Stimulated activated CD4-positive, alpha-beta T cell treated with anti-CD3 and anti-CD28 coated beads, Interleukin-15, amount 100 ng/mL, for 24 hours (primary cell): ENCODE results near the gene DTNBP1.

Experiments
- DNase-seq: peaks from one replicate; pipeline ENCODE4 v3.0.0-alpha.2; 2020

Gene DTNBP1

GRCh38 chr6:15622045-15622740, 40.6 kb downstream of the DTNBP1 start:
- DNase-seq: no peak

GRCh38 chr6:15621203-15622044, 41.4 kb downstream of the DTNBP1 start:
- DNase-seq: peak; percentile 15

- no peak for DNase-seq
Measured at GRCh38 chr6:15620611-15621010, 42.2 kb downstream of the DTNBP1 start.

DNA sequence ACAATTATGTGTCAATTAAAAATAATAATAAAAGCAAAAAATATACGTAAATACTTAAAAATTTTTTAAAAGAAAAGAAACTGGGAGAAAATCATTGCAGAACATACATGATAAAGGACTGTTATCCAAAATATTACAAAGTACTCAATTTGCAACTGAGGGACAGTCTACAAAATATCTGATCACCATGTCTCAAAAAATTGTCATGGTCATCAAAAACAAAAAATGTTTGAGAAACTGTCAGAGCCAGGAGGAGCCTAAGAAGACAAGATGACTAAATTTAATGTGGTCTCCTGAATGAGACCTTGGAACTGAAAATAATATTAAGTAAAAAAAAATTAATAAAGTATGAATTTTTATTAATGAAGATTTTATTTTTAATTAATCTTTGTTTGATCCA, 43.5 kb downstream of the DTNBP1 start:
- no peak for DNase-seq

GRCh38 chr6:15618685-15619084, 44.1 kb downstream of the DTNBP1 start:
- no peak for DNase-seq

- DNase-seq: no peak
Measured at GRCh38 chr6:15616261-15616660, 46.6 kb downstream of the DTNBP1 start.

- DNase-seq: no peak
Measured at GRCh38 chr6:15615802-15616201, 47.0 kb downstream of the DTNBP1 start.

DNA sequence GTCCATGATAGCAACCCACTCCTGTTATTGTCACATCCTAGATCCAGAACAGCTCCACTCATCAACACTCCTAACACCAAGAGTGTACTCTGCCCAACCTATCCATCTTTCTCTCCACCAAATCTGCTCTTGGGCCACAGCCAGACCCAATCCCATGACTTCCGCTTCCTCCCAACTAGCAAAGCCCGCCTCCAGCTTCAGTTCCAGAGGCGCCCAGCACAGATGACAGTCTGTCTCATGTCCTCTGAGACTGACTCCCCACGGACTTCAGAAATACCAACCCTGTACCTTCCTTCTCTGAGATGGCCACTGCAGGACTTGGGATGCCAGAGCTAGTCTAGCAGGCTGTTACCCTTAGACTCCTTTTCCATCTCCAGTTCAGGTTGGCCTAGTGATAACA, 48.6 kb downstream of the DTNBP1 start:
- no peak for DNase-seq

DNA sequence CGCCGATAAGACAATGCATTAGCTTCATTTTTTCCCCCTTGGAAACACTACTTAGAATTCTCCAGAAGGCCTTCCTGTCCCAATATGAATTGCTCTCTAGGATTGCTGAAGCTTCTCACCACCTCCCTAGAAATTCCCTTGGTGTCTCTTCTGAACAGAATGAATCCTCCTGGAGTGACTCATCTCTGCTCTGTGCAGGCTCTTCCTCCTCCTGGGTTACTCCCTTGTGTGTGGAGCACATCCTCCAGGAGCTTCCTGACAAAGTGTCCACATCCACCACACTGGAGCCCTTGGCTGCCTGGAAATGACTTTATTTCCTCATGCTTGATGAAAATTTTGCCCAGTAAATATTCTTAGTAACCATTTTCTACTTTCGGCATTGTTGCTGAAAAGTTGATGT, 54.4 kb downstream of the DTNBP1 start:
- DNase-seq: no peak

- no peak for DNase-seq
Measured at GRCh38 chr6:15607603-15608002, 55.2 kb downstream of the DTNBP1 start.

DNA sequence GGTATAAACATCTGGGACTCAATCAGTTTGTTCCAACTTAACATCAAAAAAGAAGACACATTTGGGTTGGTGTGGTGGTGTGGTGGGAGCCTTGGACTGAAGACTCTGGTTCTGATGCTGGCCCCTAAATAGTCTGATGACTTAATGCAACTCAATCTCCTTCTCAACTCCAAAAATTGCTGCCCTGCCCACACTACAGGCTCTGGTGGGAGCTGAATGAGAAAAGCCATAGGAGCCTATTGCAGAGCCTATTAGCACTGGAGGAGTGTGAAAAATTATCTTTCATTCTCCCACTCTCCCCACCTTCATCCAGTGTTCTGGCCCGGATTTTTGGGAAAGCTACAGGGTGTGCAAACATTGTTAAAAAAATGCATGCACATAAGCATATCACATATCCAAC, 56.5 kb downstream of the DTNBP1 start:
- no peak for DNase-seq

- no peak for DNase-seq
Measured at GRCh38 chr6:15604843-15605242, 58.0 kb downstream of the DTNBP1 start.

DNA sequence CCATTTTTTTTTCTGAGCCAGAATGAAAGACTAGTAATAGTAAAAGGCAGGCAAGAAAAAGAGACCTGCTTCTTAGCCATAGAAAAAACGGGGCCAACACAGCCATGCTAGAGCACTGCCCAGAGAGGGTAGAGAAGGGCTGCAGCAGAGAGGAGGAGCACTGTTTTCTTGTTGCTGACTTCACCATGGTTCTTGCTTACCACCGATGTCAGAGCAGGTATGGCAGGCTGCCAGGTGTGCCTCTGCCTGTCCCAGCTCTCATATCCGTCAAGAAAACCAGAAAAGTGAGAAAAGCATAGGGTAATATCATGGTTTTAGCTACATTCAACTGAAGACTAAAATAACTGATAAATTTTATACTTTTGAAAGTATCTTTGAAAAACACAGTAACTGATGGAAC, 60.7 kb downstream of the DTNBP1 start:
- DNase-seq: no peak

- DNase-seq: no peak
Measured at GRCh38 chr6:15598273-15598798, 64.5 kb downstream of the DTNBP1 start.

DNA sequence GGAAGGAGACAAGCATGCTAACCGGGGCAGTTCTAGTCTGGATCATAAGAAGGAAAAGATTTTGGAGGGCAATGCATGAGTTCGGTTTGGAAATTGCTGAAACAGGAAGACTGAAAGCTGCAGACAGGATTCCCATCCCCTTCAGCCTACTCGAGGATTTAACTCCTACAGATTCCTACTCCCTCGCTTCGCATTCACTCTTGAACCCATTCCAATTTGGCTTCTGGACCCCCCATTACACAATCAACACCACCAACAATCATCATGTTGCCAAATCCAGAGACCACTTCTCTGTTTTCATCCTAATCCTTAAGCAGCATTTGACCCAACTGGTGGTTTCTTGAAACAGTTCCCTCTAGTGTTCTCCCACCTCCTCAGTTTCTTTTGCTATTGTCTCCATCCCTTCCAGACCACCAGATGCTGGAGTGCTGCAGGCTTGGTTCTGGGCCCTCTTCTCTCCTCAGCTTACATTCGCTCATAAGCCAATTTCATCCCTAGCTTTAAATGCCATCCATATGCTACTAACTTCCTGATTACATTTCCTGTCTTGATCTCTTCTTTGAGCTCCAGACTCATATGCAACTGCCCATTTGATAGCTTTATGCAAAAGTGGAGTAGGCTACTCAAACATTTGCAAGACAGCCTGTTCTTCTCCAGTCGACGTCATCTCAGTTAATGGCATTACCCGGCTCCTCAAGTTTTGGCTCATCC, 66.5 kb downstream of the DTNBP1 start:
- no peak for DNase-seq

GRCh38 chr6:15595461-15596173, 67.2 kb downstream of the DTNBP1 start:
- DNase-seq: no peak

DNA sequence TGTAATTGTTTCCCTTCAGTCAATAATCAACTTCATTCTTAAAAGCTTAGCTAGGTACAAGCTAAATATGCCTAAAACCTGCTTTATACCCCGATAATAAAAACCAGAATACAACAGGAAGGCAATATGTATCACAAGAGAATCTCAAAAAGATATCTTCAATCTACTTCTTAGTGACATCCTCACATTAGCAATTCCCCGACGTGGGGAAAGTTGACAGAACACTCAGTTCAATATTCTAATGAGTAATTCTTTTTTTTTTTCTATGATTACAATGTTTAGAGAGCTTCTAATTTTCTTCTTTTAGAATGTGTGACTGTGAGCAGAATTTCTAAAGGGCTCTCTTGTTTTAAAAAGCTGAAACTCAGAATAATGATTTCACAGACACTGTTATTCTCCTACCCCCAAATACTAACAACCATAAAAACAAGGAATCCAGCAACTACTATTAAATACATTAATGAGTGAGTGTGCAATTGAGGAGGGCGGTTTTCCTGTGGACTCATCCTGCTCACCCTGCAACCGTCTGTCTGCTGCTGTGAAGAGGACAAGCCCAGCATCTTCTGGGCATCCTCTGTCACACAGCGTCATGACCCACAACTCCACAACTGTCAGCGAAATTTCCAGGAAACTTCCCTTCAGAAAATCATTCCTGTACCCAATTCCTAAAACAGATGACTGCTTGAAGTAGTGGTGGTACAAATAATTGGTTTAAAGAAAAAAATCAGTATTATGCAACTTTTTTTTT, 68.1 kb downstream of the DTNBP1 start:
- no peak for DNase-seq

DNA sequence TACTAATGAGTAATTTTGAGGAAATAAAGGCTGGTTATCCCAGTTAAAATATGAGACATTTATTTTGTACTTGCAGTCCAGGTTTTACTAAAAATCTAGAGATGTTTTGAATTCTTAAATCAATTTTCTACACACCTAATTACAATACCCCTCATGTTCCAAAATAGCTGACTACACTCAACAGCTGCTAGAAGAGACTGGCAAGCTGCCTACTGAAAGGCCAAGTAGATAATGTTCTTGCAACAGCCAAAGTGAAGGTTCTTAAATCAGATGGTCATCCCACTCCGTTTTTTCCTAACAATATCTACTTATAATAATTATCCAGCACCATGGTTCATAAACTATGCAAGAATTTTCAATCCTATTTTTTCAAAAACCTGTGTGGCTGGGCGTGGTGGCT, 69.0 kb downstream of the DTNBP1 start:
- no peak for DNase-seq

- DNase-seq: no peak
Measured at GRCh38 chr6:15592610-15593009, 70.2 kb downstream of the DTNBP1 start.

- peak; percentile 41 for DNase-seq
Measured at GRCh38 chr6:15588971-15589634, 73.7 kb downstream of the DTNBP1 start.

DNA sequence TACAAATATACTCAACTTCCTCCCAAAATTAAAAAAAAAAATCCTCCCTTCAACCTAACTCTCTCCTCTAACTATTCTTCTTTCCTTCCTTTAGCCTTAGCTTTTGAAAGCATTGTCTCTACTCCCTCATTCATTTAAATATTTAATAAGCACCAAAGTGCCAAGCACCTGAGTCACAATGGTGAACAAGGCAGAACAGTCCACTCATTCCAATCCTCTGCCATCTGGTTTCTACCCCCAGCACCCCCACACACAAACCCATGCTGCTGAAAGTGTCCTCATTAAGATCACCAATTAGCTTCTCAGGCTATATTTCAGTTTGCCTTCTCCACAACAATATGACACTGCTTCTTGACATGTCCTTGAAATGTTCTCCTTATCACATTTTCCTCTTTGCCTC, 76.3 kb downstream of the DTNBP1 start:
- DNase-seq: no peak
